DMS53 (cell line): ENCODE measurements around the gene ZDHHC11.
A peak's percentile ranks its signal among the peaks of the same experiment; 100 is the strongest.
"Not testable (repeated sequence)": the region's sequence is repeated elsewhere in the genome, so short reads cannot be mapped to it uniquely, and the experiment has no call there.

Experiments
- DNase-seq: peaks from one replicate; lab custom pipeline; 2025; lab: John Stamatoyannopoulos, UW

The ZDHHC11 gene

GRCh38 chr5:761854-762710 is 88.7 kb downstream of the ZDHHC11 start:
- DNase-seq, result peak; percentile 86

GRCh38 chr5:761059-761771 is 89.6 kb downstream of the ZDHHC11 start:
- no peak for DNase-seq

- no peak for DNase-seq
Measured at GRCh38 chr5:760363-761058, 90.3 kb downstream of the ZDHHC11 start.

- no peak for DNase-seq
Measured at GRCh38 chr5:759781-760362, 90.9 kb downstream of the ZDHHC11 start.

GRCh38 chr5:759111-759751 is 91.6 kb downstream of the ZDHHC11 start:
- DNase-seq, result peak; percentile 77

GRCh38 chr5:758698-759053 is 92.1 kb downstream of the ZDHHC11 start:
- DNase-seq, result no peak

GRCh38 chr5:757931-758697 is 92.7 kb downstream of the ZDHHC11 start:
- peak; percentile 62 for DNase-seq

GRCh38 chr5:757346-757930 is 93.3 kb downstream of the ZDHHC11 start:
- no peak for DNase-seq

- DNase-seq, result no peak
Measured at GRCh38 chr5:756865-757345, 93.9 kb downstream of the ZDHHC11 start.

GRCh38 chr5:756171-756570 is 94.6 kb downstream of the ZDHHC11 start:
- DNase-seq, result no peak

- not testable (repeated sequence) for DNase-seq
Measured at GRCh38 chr5:754143-754632, 96.6 kb downstream of the ZDHHC11 start.

- DNase-seq, result not testable (repeated sequence)
Measured at GRCh38 chr5:753567-754142, 97.1 kb downstream of the ZDHHC11 start.

- not testable (repeated sequence) for DNase-seq
Measured at GRCh38 chr5:752532-753115, 98.2 kb downstream of the ZDHHC11 start.

- DNase-seq, result not testable (repeated sequence)
Measured at GRCh38 chr5:751992-752391, 98.8 kb downstream of the ZDHHC11 start.

- no peak for DNase-seq
Measured at GRCh38 chr5:751496-751895, 99.3 kb downstream of the ZDHHC11 start.

GRCh38 chr5:750226-750625 is 100.6 kb downstream of the ZDHHC11 start:
- not testable (repeated sequence) for DNase-seq

GRCh38 chr5:749101-749670 is 101.6 kb downstream of the ZDHHC11 start:
- DNase-seq, result no peak

GRCh38 chr5:748011-748980 is 102.5 kb downstream of the ZDHHC11 start:
- DNase-seq, result not testable (repeated sequence)
